H9 (cell line): ENCODE data around the gene SLC6A18. TPM values are rescaled to one million over a fixed set of nuclear protein-coding genes. Genes with fewer than 3 reads are reported as not detected.

ENCODE experiments used
- DNase-seq: peaks from one replicate; pipeline ENCODE4 v3.0.0-alpha.2; 2017
- H2AFZ ChIP-seq: one replicate; pipeline ENCODE4 v1.6.1; 2013; ENCODE audit warnings: mild to moderate bottlenecking, low read length, control low read depth, moderate library complexity
- H2AK5ac ChIP-seq: 2 replicates; pipeline ENCODE4 v1.6.1; 2013; ENCODE audit warnings: low read length, control low read depth, mixed read lengths; ENCODE audit not compliant: insufficient read length
- H2BK120ac ChIP-seq: one replicate; pipeline ENCODE4 v1.6.1; 2013; ENCODE audit warnings: low read depth, mild to moderate bottlenecking, low read length, control low read depth, inconsistent platforms; ENCODE audit not compliant: poor library complexity, severe bottlenecking
- H2BK12ac ChIP-seq: 2 replicates; pipeline ENCODE4 v1.6.1; 2013; ENCODE audit warnings: low read length, control low read depth, mixed read lengths, low read depth; ENCODE audit not compliant: insufficient read length
- H2BK15ac ChIP-seq: 2 replicates; pipeline ENCODE4 v1.6.1; 2013; ENCODE audit warnings: low read depth, low read length, control low read depth
- H2BK20ac ChIP-seq: one replicate; pipeline ENCODE4 v1.6.1; 2013; ENCODE audit warnings: low read depth, mild to moderate bottlenecking, low read length, control low read depth, inconsistent platforms; ENCODE audit not compliant: poor library complexity, severe bottlenecking
- H2BK5ac ChIP-seq: 2 replicates; pipeline ENCODE4 v1.6.1; 2013; ENCODE audit warnings: low read length, control low read depth, mixed read lengths; ENCODE audit not compliant: insufficient read length
- H3K14ac ChIP-seq: 2 replicates; pipeline ENCODE4 v1.6.1; 2013; ENCODE audit warnings: low read length, control low read depth; ENCODE audit not compliant: insufficient read depth
- H3K18ac ChIP-seq: 2 replicates; pipeline ENCODE4 v1.6.1; 2013; ENCODE audit warnings: low read depth, mild to moderate bottlenecking, mixed read lengths, low read length, control low read depth; ENCODE audit not compliant: insufficient read length
- H3K23ac ChIP-seq: 2 replicates; pipeline ENCODE4 v1.6.1; 2013; ENCODE audit warnings: low read length, control low read depth, mixed read lengths, low read depth; ENCODE audit not compliant: insufficient read length
- H3K23me2 ChIP-seq: 2 replicates; pipeline ENCODE4 v1.6.1; 2013; ENCODE audit warnings: low read depth, mild to moderate bottlenecking, mixed read lengths, low read length, control low read depth; ENCODE audit not compliant: insufficient read length, poor library complexity, severe bottlenecking
- H3K27ac ChIP-seq: 2 replicates; pipeline ENCODE4 v1.5.1; 2013; ENCODE audit warnings: low read length, control low read depth, mixed read lengths, low read depth; ENCODE audit not compliant: insufficient read length
- H3K27me3 ChIP-seq: 2 replicates; pipeline ENCODE4 v1.6.1; 2013; ENCODE audit warnings: low read length, control low read depth, inconsistent platforms; ENCODE audit not compliant: insufficient read depth
- H3K4ac ChIP-seq: 2 replicates; pipeline ENCODE4 v1.6.1; 2013; ENCODE audit warnings: low read depth, mild to moderate bottlenecking, control low read depth, inconsistent platforms, low read length, moderate library complexity
- H3K4me1 ChIP-seq: 2 replicates; pipeline ENCODE4 v1.6.1; 2013; ENCODE audit warnings: low read length, control low read depth, inconsistent platforms; ENCODE audit not compliant: insufficient read depth
- H3K4me2 ChIP-seq: 2 replicates; pipeline ENCODE4 v1.6.1; 2013; ENCODE audit warnings: low read length, control low read depth, mixed read lengths; ENCODE audit not compliant: insufficient read length, insufficient read depth
- H3K56ac ChIP-seq: 2 replicates; pipeline ENCODE4 v1.6.1; 2013; ENCODE audit warnings: low read depth, mild to moderate bottlenecking, mixed read lengths, low read length, control low read depth; ENCODE audit not compliant: insufficient read length
- H3K79me1 ChIP-seq: 2 replicates; pipeline ENCODE4 v1.6.1; 2013; ENCODE audit warnings: low read depth, mild to moderate bottlenecking, moderate library complexity, low read length, control low read depth, inconsistent platforms; ENCODE audit not compliant: insufficient read depth, poor library complexity, severe bottlenecking
- H3K79me2 ChIP-seq: 2 replicates; pipeline ENCODE4 v1.6.1; 2013; ENCODE audit warnings: low read length, control low read depth, inconsistent platforms; ENCODE audit not compliant: insufficient read depth
- H3K9ac ChIP-seq: 2 replicates; pipeline ENCODE4 v1.6.1; 2013; ENCODE audit warnings: low read length, control low read depth, mixed read lengths; ENCODE audit not compliant: insufficient read length; ENCODE audit errors: extremely low read depth
- H3K9me3 ChIP-seq: one replicate; pipeline ENCODE4 v1.6.1; 2013; ENCODE audit warnings: low read depth, low read length, inconsistent platforms; ENCODE audit not compliant: control insufficient read depth
- H3T11ph ChIP-seq: one replicate; pipeline ENCODE4 v1.6.1; 2013; ENCODE audit warnings: mild to moderate bottlenecking, low read length, control low read depth, inconsistent platforms
- H4K20me1 ChIP-seq: one replicate; pipeline ENCODE4 v1.6.1; 2013; ENCODE audit not compliant: control insufficient read depth, insufficient read length, insufficient read depth
- H4K5ac ChIP-seq: 2 replicates; pipeline ENCODE4 v1.6.1; 2013; ENCODE audit warnings: low read depth, mild to moderate bottlenecking, mixed read lengths, low read length, control low read depth; ENCODE audit not compliant: insufficient read length
- H4K8ac ChIP-seq: replicated peaks from 2 replicates; pipeline ENCODE4 v1.6.1; 2013; ENCODE audit warnings: low read length, control low read depth, mixed read lengths, low read depth; ENCODE audit not compliant: insufficient read length
- H4K91ac ChIP-seq: 2 replicates; pipeline ENCODE4 v1.6.1; 2013; ENCODE audit warnings: low read depth, mild to moderate bottlenecking, moderate library complexity, mixed read lengths, low read length, control low read depth; ENCODE audit not compliant: insufficient read length
- H3K27ac Mint-ChIP-seq, 3 experiments: 2 replicates in 2 of 3; 3 replicates in 1 of 3; pipeline ENCODE4 v1.8.0; 2020 to 2021; ENCODE audit warnings: mixed read lengths in 3 of 3, mild to moderate bottlenecking in 1 of 3, moderate library complexity in 1 of 3
- H3K27me3 Mint-ChIP-seq: 2 replicates; pipeline ENCODE4 v1.8.0; 2021; ENCODE audit warnings: low read depth, mild to moderate bottlenecking, moderate library complexity, mixed read lengths
- H3K36me3 Mint-ChIP-seq, 3 experiments: 2 replicates in 2 of 3; 3 replicates in 1 of 3; pipeline ENCODE4 v1.8.0; 2020 to 2021; ENCODE audit warnings: low read depth in 3 of 3, mixed read lengths in 3 of 3; ENCODE audit not compliant: insufficient read depth in 1 of 3
- H3K4me1 Mint-ChIP-seq, 2 experiments: 2 replicates each; pipeline ENCODE4 v1.8.0; 2020; ENCODE audit warnings: mixed read lengths in 2 of 2
- H3K4me3 Mint-ChIP-seq, 2 experiments: 2 replicates in 1 of 2; 3 replicates in 1 of 2; pipeline ENCODE4 v1.8.0; 2020 to 2021; ENCODE audit warnings: mild to moderate bottlenecking in 2 of 2, mixed read lengths in 2 of 2, moderate library complexity in 1 of 2
- H3K9me3 Mint-ChIP-seq, 2 experiments: 2 replicates in 1 of 2; 3 replicates in 1 of 2; pipeline ENCODE4 v1.8.0; 2020; ENCODE audit warnings: mild to moderate bottlenecking in 2 of 2, mixed read lengths in 2 of 2, moderate library complexity in 1 of 2
- CTCF ChIP-seq: fragments of 200-600 bp; sonication (generic); conservative IDR thresholded peaks from 3 replicates; pipeline ENCODE4 v1.8.0; 2021; ENCODE audit warnings: antibody characterized with exemption, mild to moderate bottlenecking
- WGBS: extraction: QIAGEN DNeasy Blood & Tissue Kit; methylation state at CpG from one replicate; pipeline ENCODE4 v1.1.7; 2013; ENCODE audit warnings: missing lambda C conversion rate, low lambda C conversion rate, mixed read lengths; ENCODE audit not compliant: insufficient read length; ENCODE audit errors: extremely low coverage; 5-methylcytosine and 5-hydroxymethylcytosine counted together
- total RNA-seq: library from RNA; stranded (reverse); gene quantifications from 2 replicates; pipeline ENCODE4 v1.2.1, GENCODE V29; 2021

SLC6A18 gene
- total RNA-seq, 1 experiment from 2014 or later = not detected

GRCh38 chr5:1243487-1244130 is 18.4 kb downstream of the SLC6A18 start:
- H3K9me3 Mint-ChIP-seq = no peaks in the 10 kb centered on the region
- DNase-seq = no peak
- H3K27me3 Mint-ChIP-seq = peaks cover 10% of the 10 kb centered on the region
- no peak overlapping the region for H3K9ac ChIP-seq
- no peaks in the 10 kb centered on the region for H3K4me1 ChIP-seq
- no peak overlapping the region for H2BK20ac ChIP-seq
- H3K79me2 ChIP-seq = no peaks in the 10 kb centered on the region
- no peak overlapping the region for H3K56ac ChIP-seq
- H3K4me1 Mint-ChIP-seq = peaks cover 4 to 16% of the 10 kb centered on the region in 2 experiments
- no peak overlapping the region for H2BK12ac ChIP-seq
- H2BK5ac ChIP-seq = no peak overlapping the region
- no peak overlapping the region for H2AK5ac ChIP-seq
- no peak overlapping the region for H3K23ac ChIP-seq
- H3K18ac ChIP-seq = no peak overlapping the region
- H3K27ac Mint-ChIP-seq = no peak overlapping the region
- H4K20me1 ChIP-seq = no peaks in the 10 kb centered on the region
- TF ChIP-seq CTCF = no peak
- no peak overlapping the region for H3K4ac ChIP-seq
- H3K4me2 ChIP-seq = no peak overlapping the region
- H4K91ac ChIP-seq = no peak overlapping the region
- H3T11ph ChIP-seq = no peak overlapping the region
- H3K36me3 Mint-ChIP-seq = no peaks in the 10 kb centered on the region
- no peaks in the 10 kb centered on the region for H3K79me1 ChIP-seq
- no peak overlapping the region; the same call in 1 of the 2 replicates for H3K14ac ChIP-seq
- H4K8ac ChIP-seq = no peak overlapping the region
- H3K27me3 ChIP-seq = no peaks in the 10 kb centered on the region
- no peak overlapping the region for H2BK120ac ChIP-seq
- H2AFZ ChIP-seq = no peak overlapping the region
- H3K27ac ChIP-seq = no peak overlapping the region
- WGBS = no CpG with 5 or more reads among the region's 33 CpGs
- H4K5ac ChIP-seq = no peak overlapping the region
- H3K23me2 ChIP-seq = no peaks in the 10 kb centered on the region
- no peaks in the 10 kb centered on the region for H3K9me3 ChIP-seq
- H2BK15ac ChIP-seq = no peak overlapping the region
- no peak overlapping the region for H3K4me3 Mint-ChIP-seq
